Gastrocnemius medialis (tissue), 4 donors: ENCODE results near the gene MC3R.

Experiments
- POLR2A ChIP-seq, 2 donors: fragments of 450-650 bp; IDR thresholded peaks; one replicate each; pipeline ENCODE4 v1.6.1; 2017; ENCODE audit warnings: antibody characterized with exemption in 2 of 2, mild to moderate bottlenecking in 2 of 2, moderate library complexity in 2 of 2
- TF ChIP-seq, protein P1 (sequence below), 5 experiments: fragments of 450-650 bp in 3 of 5; fragments of 200-600 bp in 2 of 5; sonication (generic) in 2 of 5; IDR thresholded peaks in 4 of 5; conservative IDR thresholded peaks in 1 of 5; 1 replicate in 4 of 5; 2 replicates in 1 of 5; pipeline ENCODE4 v1.5.1; 2016 to 2019; ENCODE audit warnings: antibody characterized with exemption in 5 of 5, mild to moderate bottlenecking in 3 of 5, moderate library complexity in 3 of 5

DNA sequence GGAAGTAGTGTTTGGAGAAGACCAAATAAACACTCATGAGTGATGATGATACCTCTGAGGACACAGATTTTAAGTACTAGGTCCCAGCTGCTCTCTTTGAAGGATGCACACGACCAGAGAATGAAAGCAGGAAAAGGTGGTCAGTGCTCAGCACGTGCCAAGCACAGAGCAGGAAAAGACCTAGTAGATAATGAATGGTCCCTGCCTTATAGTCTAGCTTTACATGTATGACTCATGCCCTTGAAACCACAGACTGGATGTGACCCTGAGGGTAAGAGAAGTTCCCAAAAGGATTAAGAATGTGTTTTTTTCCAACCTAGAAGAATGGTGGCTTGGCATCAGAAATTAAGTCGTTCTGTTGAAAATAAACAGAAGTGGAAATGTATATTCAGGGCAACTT is 2.8 kb upstream of the MC3R start:
- TF ChIP-seq POLR2A (IDR thresholded peaks at IDR 0.05), result no peak
- TF ChIP-seq, protein P1, sequence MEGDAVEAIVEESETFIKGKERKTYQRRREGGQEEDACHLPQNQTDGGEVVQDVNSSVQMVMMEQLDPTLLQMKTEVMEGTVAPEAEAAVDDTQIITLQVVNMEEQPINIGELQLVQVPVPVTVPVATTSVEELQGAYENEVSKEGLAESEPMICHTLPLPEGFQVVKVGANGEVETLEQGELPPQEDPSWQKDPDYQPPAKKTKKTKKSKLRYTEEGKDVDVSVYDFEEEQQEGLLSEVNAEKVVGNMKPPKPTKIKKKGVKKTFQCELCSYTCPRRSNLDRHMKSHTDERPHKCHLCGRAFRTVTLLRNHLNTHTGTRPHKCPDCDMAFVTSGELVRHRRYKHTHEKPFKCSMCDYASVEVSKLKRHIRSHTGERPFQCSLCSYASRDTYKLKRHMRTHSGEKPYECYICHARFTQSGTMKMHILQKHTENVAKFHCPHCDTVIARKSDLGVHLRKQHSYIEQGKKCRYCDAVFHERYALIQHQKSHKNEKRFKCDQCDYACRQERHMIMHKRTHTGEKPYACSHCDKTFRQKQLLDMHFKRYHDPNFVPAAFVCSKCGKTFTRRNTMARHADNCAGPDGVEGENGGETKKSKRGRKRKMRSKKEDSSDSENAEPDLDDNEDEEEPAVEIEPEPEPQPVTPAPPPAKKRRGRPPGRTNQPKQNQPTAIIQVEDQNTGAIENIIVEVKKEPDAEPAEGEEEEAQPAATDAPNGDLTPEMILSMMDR (IDR thresholded peaks at IDR 0.05 in 4 of 5, conservative IDR thresholded peaks at IDR 0.05 in 1 of 5), result no peak
